Kidney (tissue), 14 donors: ENCODE measurements around the gene DTD1. TPM values are rescaled to one million over a fixed set of nuclear protein-coding genes. Genes with fewer than 3 reads are reported as not detected.

Experiments
- DNase-seq, 5 donors: peaks; one replicate each; pipeline ENCODE4 v3.0.0-alpha.2; 2013 to 2020
- FAIRE-seq: peaks from 2 replicates; lab custom pipeline; 2012; peaks lifted over from hg19 to GRCh38; lab: Jason Lieb, UNC
- H3K27ac ChIP-seq, 2 donors: one replicate each; pipeline ENCODE4 v1.7.0; 2013; ENCODE audit warnings: low read depth in 2 of 2, low read length in 2 of 2, inconsistent platforms in 1 of 2
- H3K27me3 ChIP-seq: one replicate; pipeline ENCODE4 v1.7.1; 2013; ENCODE audit warnings: low read length, inconsistent platforms; ENCODE audit not compliant: control insufficient read depth, insufficient read depth
- H3K36me3 ChIP-seq, 3 donors: one replicate each; pipeline versions ENCODE4 v1.7.0 to v1.7.1; 2013; ENCODE audit warnings: low read length in 3 of 3, control low read depth in 1 of 3, inconsistent platforms in 1 of 3; ENCODE audit not compliant: insufficient read depth in 3 of 3, control insufficient read depth in 2 of 3
- H3K4me1 ChIP-seq, 3 donors: one replicate each; pipeline versions ENCODE4 v1.7.0 to v1.7.1; 2013; ENCODE audit warnings: low read length in 3 of 3, inconsistent platforms in 1 of 3, low read depth in 1 of 3; ENCODE audit not compliant: control insufficient read depth in 2 of 3, insufficient read depth in 2 of 3
- H3K4me3 ChIP-seq, 3 donors: one replicate each; pipeline versions ENCODE4 v1.7.0 to v1.8.1; 2013; ENCODE audit warnings: low read length in 3 of 3, control low read depth in 1 of 3, inconsistent platforms in 1 of 3
- H3K9ac ChIP-seq, 3 donors: one replicate each; pipeline versions ENCODE4 v1.7.0 to v1.7.1; 2013; ENCODE audit warnings: low read length in 3 of 3, control low read depth in 1 of 3, inconsistent platforms in 1 of 3
- H3K9me3 ChIP-seq, 3 donors: one replicate each; pipeline versions ENCODE4 v1.7.0 to v1.7.1; 2013; ENCODE audit warnings: low read length in 3 of 3, control low read depth in 1 of 3, inconsistent platforms in 1 of 3; ENCODE audit not compliant: control insufficient read depth in 2 of 3, insufficient read depth in 1 of 3
- intact Hi-C: fragments of 100-400 bp; cut with DNase I; formaldehyde crosslinking; loops from one replicate; pipeline ENCODE4 v1.11.1; 2022
- polyA plus RNA-seq: library from polyadenylated mRNA; stranded (reverse); fragments of 350-450 nt; fragmentation: Illumina TruSeq; extraction: RNeasy Lipid Tissue Mini Kit (QIAGEN cat#74804); gene quantifications from one replicate; pipeline ENCODE4 v1.2.3, GENCODE V29; 2014; ENCODE audit warnings: low read depth, low replicate concordance; ENCODE audit not compliant: insufficient read depth
- total RNA-seq: library from RNA; stranded (reverse); fragmentation: NEBNext Ultra II Directional; extraction: Animal tissue kit (Norgen Biotek cat#: 25700); gene quantifications from one replicate; pipeline ENCODE4 v1.2.1, GENCODE V29; 2021
- TF ChIP-seq, protein P1 (sequence below): IDR thresholded peaks from 3 replicates; pipeline ENCODE4 v1.5.1; 2012; ENCODE audit warnings: mild to moderate bottlenecking, moderate library complexity, borderline replicate concordance; ENCODE audit not compliant: insufficient read depth; ENCODE audit errors: extremely low read depth
- donor health status: control.
- donor health status: control.
- donor health status: control.
- donor health status: control.
- donor health status: control.
- donor health status: DM: yes; HTN: yes; CAD: no.
- donor health status: Normal renal cell carcinoma (clear cell type).

The DTD1 gene
- total and polyA plus RNA-seq, 2 donors from 2014 or later, result 45.3 to 47.4 TPM

DNA sequence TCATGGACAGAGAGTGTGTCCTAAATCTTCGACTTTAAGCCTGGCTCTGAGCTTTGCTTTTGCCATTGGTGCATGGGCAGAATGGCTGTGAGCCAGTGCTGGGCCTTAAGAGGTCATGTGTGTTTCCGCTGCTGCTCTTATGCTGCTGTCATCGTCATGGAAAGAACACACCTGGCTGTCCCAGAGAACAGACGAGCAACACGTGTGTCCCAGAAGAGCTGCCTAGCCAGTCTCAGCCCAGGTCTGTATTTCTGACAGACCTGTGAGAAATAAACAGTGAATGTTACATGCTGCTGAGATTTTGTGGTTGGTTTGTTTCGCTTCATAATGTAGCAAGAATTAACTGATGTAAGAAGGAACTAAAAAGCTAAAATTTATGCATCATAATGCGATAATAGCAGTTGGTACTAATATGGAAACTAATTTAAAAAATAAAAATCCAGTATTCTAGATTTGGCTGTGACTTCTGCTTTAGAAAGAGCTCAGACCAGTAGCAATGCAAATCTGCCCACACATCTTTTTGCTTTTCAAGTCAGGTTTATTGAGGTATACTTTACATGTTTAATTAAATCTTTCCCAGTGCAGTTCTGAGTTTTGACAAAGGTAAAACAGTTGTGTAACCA lies 214.3 kb downstream of the DTD1 start:
- intact Hi-C loops, result no loop called here
- Histone ChIP-seq H3K9ac (no peak overlapping the region), H3K9me3 (no peaks in the 10 kb centered on the region), H3K4me1 (no peaks in the 10 kb centered on the region), H3K27ac (no peak overlapping the region), H3K27me3 (no peaks in the 10 kb centered on the region), H3K4me3 (no peak overlapping the region), H3K36me3 (no peaks in the 10 kb centered on the region)
- FAIRE-seq, result no peak
- peak in 3 of 5 donors; percentile 11 to 45 (median 31) for DNase-seq
- TF ChIP-seq, protein P1, sequence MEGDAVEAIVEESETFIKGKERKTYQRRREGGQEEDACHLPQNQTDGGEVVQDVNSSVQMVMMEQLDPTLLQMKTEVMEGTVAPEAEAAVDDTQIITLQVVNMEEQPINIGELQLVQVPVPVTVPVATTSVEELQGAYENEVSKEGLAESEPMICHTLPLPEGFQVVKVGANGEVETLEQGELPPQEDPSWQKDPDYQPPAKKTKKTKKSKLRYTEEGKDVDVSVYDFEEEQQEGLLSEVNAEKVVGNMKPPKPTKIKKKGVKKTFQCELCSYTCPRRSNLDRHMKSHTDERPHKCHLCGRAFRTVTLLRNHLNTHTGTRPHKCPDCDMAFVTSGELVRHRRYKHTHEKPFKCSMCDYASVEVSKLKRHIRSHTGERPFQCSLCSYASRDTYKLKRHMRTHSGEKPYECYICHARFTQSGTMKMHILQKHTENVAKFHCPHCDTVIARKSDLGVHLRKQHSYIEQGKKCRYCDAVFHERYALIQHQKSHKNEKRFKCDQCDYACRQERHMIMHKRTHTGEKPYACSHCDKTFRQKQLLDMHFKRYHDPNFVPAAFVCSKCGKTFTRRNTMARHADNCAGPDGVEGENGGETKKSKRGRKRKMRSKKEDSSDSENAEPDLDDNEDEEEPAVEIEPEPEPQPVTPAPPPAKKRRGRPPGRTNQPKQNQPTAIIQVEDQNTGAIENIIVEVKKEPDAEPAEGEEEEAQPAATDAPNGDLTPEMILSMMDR, result no peak

DNA sequence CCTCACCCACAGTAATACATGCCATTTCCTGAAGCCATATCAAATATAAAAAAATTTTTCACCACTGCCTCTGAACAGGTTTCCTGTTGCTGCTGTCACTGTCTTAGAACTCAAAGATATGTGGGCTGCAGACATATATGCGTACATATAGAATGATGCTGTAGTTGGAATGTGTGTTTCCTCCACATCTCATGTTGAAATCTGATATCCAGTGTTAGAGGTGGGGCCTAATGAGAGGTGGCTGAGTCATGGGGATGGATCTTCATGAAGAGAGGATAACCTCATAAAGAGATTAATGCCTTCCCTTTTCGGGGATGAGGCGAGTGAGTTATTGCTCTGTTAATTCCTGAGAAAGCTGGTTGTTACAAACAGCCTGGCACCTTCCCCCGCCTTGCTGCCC lies 218.0 kb downstream of the DTD1 start:
- no peaks in the 10 kb centered on the region for H3K27me3 ChIP-seq
- H3K4me1 ChIP-seq, result no peaks in the 10 kb centered on the region
- FAIRE-seq (no peak), DNase-seq (no peak)
- no peak overlapping the region for H3K9ac ChIP-seq
- no peaks in the 10 kb centered on the region for H3K9me3 ChIP-seq
- no peak overlapping the region for H3K4me3 ChIP-seq
- no peaks in the 10 kb centered on the region for H3K36me3 ChIP-seq
- TF ChIP-seq, protein P1, result no peak
- H3K27ac ChIP-seq, result no peak overlapping the region
- intact Hi-C loops, result no loop called here

DNA sequence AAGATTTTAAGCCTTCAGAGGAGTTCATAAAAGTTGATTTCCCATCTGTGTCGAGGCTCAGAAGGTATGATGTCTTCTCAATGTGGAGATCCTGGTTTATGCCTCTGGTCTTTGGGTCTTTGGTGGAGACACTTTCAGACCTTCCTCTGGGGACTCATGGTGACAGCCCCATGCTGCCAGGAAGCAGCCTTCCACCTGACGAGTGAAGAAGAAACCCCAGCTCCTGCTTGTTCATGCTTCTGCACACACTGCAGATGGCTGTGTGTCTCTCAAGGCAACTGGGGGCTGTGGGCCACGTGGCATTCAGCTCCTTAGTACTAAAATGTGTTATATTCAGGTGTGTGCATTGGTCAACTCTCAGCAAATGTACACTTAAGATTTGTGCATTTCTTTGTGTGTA lies 220.9 kb downstream of the DTD1 start:
- Histone ChIP-seq H3K27ac (no peak overlapping the region), H3K9ac (no peak overlapping the region), H3K4me3 (no peak overlapping the region), H3K9me3 (no peaks in the 10 kb centered on the region), H3K4me1 (no peaks in the 10 kb centered on the region), H3K36me3 (no peaks in the 10 kb centered on the region), H3K27me3 (no peaks in the 10 kb centered on the region)
- FAIRE-seq (no peak), DNase-seq (no peak)
- TF ChIP-seq, protein P1, result no peak
- intact Hi-C loops, result no loop called here

DNA sequence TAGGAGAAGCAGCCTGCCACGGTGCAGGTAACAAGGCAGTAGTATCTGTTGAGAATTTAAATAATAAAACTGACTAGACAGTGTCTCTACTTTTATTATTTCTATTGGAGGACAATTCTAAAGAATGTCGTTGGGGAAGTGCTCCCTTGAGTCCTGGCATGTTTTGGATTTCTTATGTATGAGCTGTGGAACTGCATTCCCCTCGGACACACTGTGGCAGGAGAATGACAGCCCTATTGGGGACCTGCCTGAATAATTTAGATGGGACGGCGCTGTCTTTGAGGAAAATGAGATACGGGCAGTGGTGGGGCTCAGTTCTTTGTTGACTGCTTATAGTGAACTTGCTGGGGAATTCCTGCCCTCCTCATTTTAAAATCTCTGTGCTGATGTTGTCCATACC lies 223.3 kb downstream of the DTD1 start:
- Histone ChIP-seq H3K4me3 (no peak overlapping the region), H3K9ac (no peak overlapping the region)
- FAIRE-seq, result no peak

More for the DNA sequence above, 223.3 kb downstream of the DTD1 start:
- TF ChIP-seq, protein P1, result no peak
- no peaks in the 10 kb centered on the region for H3K36me3 ChIP-seq
- no peaks in the 10 kb centered on the region for H3K9me3 ChIP-seq
- no peak overlapping the region for H3K27ac ChIP-seq
- intact Hi-C loops, result no loop called here
- H3K4me1 ChIP-seq, result no peaks in the 10 kb centered on the region
- no peaks in the 10 kb centered on the region for H3K27me3 ChIP-seq
- DNase-seq, result no peak
